OCI-LY1 (cell line): ENCODE measurements around the gene REEP6.

Experiments used
- EZH2 ChIP-seq: fragments of 200-600 bp; sonication (generic), shearing (Covaris generic); IDR thresholded peaks from 2 replicates; pipeline ENCODE4 v1.8.0; 2017; ENCODE audit warnings: borderline replicate concordance, mixed run types, mild to moderate bottlenecking, antibody characterized with exemption, low read length, moderate library complexity, mixed read lengths
- TF ChIP-seq, protein P1 (sequence below): fragments of 200-600 bp; sonication (generic), shearing (Covaris generic); IDR thresholded peaks from 2 replicates; pipeline ENCODE4 v1.5.1; 2017; ENCODE audit warnings: mild to moderate bottlenecking, antibody characterized with exemption, low read length, moderate library complexity, mixed read lengths

DNA sequence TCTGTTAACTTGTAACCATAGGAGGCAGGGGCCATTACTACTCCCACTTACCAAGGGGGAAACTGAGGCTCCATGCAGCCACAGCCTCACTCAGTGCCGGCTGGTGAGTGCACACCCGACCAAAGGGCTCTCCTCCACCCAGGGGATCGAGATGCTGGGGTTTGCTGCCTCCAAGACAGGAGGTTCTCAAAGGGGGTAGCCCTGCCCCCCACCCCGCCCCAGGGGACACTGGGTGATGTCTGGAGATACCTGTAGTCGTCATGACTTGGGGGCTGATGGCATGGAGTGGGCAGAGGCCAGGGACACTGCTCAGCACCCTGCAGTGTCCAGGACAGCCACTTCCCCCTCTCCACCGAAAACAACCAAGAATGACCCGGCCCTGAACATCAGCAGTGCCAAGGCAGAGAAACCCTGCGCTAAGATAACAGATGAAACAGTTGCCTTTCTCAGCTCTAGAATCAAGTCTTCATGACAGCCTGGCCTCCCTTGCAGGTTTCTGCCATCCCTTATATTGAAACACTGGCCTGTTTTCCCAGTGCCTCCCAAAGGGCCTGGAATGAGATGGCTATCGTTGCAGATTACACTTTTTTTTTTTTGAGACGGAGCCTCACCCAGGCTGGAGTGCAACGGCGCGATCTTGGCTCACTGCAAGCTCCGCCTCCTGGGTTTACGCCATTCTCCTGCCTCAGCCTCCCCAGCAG, 3.3 kb downstream of the REEP6 start:
- TF ChIP-seq, protein P1, sequence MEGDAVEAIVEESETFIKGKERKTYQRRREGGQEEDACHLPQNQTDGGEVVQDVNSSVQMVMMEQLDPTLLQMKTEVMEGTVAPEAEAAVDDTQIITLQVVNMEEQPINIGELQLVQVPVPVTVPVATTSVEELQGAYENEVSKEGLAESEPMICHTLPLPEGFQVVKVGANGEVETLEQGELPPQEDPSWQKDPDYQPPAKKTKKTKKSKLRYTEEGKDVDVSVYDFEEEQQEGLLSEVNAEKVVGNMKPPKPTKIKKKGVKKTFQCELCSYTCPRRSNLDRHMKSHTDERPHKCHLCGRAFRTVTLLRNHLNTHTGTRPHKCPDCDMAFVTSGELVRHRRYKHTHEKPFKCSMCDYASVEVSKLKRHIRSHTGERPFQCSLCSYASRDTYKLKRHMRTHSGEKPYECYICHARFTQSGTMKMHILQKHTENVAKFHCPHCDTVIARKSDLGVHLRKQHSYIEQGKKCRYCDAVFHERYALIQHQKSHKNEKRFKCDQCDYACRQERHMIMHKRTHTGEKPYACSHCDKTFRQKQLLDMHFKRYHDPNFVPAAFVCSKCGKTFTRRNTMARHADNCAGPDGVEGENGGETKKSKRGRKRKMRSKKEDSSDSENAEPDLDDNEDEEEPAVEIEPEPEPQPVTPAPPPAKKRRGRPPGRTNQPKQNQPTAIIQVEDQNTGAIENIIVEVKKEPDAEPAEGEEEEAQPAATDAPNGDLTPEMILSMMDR: no peak
- no peak for TF ChIP-seq EZH2
